Gastrocnemius medialis (tissue), 4 donors: Measurements from ENCODE around the gene REEP1.

Experiments used
- CTCF ChIP-seq, 5 experiments: fragments of 450-650 bp in 3 of 5; fragments of 200-600 bp in 2 of 5; sonication (generic) in 2 of 5; IDR thresholded peaks in 4 of 5; conservative IDR thresholded peaks in 1 of 5; 1 replicate in 4 of 5; 2 replicates in 1 of 5; pipeline ENCODE4 v1.5.1; 2016 to 2019; ENCODE audit warnings: antibody characterized with exemption in 5 of 5, mild to moderate bottlenecking in 3 of 5, moderate library complexity in 3 of 5
- POLR2A ChIP-seq, 2 donors: fragments of 450-650 bp; IDR thresholded peaks; one replicate each; pipeline ENCODE4 v1.6.1; 2017; ENCODE audit warnings: antibody characterized with exemption in 2 of 2, mild to moderate bottlenecking in 2 of 2, moderate library complexity in 2 of 2

GRCh38 chr2:86301711-86302202 lies 35.7 kb downstream of the REEP1 start:
- TF ChIP-seq CTCF (IDR thresholded peaks at IDR 0.05 in 4 of 5, conservative IDR thresholded peaks at IDR 0.05 in 1 of 5): no peak
- no peak for TF ChIP-seq POLR2A (IDR thresholded peaks at IDR 0.05)
